HG03159 (cell line): ENCODE results near the gene TMEM174.
"Not testable (repeated sequence)": the region's sequence is repeated elsewhere in the genome, so short reads cannot be mapped to it uniquely, and the experiment has no call there.

Experiments
- ATAC-seq: cut with Tn5 transposase; IDR thresholded peaks from one replicate; pipeline ENCODE4 v1.9.1; 2021; ENCODE audit warnings: mild to moderate bottlenecking, moderate library complexity; ENCODE audit not compliant: unreplicated experiment

TMEM174 gene

DNA sequence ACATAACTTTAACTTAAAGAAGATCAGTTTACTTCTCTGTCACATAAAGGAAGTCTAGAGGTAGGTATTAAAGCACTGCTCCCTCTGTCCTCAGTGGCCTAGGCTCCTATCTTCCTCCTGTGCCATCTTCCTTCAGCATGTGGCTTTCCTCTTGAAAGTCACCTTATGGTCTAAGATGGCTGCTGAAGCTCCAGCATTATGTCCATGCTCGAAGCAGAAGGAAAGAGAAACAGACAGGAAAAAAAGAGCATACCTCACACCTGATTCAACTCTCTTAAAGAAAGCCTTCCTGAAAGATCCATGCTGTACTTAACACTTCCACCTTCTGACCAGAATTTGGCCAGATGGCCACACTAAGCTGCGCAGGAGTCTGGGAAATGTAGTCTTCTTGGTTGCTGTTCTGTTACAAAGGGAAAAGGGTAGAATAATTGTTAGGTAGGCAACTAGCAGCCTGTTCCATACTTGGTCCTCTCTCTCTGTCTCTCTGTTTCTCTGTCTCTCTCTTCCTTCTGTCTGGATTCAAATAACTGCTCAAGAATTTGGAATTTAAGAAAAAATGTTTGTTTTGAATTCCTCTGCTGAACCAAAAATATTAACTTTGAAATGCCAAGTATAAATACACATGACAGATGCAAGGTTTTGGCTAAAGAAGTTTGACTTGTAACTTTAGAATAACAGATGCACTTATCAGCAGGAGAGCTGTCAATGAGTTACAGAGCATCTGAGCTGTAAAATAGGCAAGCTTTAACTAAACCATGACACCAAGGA, 16.0 kb downstream of the TMEM174 start:
- ATAC-seq: no peak

DNA sequence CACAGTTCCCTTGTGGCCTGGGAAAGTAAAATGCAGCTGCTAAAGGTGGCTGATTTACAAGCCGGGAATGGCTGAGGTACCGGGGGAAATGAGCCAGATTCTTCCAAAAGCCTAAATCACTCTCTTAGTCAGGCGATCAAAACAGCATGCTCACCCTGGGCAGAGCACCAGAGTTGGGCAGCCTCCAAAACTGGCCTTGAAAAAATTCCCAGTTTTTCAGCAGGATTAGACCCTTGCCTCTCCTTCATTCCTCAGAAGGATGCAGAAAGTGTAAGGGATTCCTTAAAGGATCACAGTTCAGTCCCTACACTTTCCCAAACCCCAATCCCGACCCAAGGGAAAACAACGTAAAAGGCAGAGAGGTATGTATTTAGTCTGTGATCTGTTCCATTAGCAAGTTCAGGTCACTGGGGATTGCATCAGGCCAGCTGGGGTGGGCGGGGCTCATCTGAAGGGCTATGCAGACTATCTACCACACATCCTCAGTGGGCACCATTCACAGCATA, 16.9 kb downstream of the TMEM174 start:
- ATAC-seq: no peak

DNA sequence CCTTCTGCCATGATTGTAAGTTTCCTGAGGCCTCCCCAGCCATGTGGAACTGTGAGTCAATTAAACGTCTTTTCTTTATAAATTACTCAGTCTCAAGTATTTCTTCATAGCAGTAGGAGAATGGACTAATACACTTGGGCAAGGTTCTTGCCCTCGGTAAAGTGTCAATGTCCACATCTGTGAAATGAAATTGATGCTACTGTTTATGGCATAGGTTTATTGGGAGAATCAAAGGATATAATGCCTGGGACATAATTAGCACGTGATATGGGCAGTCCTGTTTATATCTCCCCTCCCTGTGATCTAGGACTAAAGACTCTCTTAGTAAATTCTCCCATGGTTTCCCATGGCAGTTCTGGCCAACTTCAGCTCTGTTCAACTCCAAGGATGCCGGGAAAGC, 19.4 kb downstream of the TMEM174 start:
- ATAC-seq: no peak

DNA sequence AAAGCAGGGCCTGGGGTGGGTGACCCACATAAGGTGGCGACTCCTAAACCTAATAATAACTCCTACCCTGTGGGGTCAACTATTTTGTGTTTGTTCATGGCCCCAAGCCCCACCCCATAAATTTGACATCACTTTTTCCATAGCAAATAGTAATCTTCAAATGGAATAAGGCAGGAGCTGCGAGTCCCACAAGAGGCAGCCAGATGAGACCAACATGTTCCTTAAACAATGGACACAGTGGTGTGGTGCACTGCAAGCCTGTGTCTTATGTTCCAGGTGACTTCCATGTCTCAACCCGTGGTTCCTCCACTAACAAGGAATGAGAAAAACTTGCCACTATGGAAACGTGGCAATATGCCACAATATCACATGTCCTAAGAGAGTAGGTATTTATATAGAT, 20.6 kb downstream of the TMEM174 start:
- no peak for ATAC-seq

DNA sequence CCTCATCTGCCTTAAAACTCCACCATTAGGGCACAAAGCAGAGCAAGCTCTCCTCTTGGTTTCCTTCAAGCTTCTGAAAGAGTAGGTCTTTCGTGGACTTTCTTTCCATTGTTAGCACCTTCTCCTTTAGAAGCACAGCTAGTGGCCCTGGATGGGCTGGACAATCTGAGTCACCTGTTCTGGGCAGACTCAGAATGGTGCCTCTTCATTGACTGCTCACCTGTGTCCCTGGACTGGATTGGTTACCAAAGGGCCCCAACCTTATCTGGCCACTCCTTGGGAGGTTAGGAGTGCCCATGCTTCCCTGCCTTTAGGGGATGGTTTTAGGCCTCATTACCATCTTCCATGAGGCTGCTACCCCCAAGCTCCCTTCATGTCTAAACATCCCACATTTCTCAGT, 23.2 kb downstream of the TMEM174 start:
- no peak for ATAC-seq

DNA sequence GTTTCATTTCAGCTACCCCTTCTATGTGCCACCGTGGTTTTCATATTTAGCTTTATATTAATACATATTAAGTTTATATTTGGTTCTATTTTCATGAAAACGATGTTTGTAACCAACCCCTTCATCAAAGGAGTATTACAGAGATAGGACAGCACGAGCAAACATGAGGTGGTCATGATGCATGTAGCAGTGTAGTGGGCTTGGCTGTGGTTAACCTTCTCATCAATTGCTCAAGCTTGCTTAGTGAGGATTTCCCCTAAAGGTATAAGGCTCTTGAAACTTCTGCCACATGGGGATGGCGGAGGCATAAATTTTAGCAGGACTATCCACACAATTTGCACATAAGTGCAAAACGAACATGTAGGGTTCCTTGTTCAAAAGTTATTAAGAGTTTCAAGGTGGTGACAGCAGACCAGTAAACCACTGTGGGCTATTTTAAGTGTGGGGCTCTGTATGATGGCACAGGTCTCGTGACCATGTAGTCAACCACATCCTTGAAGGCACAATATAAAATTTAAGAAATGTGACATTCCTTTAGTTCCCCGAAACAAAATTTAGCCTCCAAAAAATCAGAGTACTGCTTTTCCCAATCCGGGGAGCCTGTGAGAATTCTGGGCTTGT, 24.8 kb downstream of the TMEM174 start:
- no peak for ATAC-seq

DNA sequence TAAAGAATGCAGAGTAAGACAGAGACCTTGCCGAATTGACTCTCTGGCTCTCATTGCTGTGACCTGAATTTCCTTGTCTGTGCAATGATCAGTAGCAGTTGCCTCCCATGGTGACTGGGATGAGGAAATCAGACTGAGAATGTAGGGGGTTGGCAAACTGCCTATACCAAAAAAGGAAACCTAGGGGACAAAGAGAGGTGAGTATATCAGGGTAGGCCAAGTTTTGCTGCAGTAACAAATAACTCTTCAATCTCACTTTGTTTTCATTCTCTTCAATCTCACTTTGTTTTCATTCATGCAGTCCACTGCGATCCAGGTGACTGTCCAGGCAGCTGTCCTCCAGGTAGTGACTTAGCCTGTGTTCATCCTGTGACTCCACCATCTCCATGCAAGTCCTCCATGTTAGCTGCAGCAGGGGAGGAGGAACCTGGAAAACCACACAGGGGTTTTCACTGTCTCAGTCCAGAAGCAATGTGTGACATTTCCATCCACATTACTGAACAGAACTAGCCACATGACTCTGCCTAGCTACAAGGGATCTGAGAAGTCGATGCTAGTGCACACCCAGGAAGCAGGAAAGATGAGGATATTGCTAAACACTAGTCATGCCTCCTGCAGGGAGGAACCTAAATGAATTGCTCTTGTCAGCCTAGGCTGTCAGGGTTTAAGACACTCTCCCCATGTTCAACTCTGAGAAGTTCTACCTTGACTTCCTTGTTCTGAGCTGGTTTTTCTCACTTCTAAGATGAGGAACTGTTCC, 26.0 kb downstream of the TMEM174 start:
- no peak for ATAC-seq

DNA sequence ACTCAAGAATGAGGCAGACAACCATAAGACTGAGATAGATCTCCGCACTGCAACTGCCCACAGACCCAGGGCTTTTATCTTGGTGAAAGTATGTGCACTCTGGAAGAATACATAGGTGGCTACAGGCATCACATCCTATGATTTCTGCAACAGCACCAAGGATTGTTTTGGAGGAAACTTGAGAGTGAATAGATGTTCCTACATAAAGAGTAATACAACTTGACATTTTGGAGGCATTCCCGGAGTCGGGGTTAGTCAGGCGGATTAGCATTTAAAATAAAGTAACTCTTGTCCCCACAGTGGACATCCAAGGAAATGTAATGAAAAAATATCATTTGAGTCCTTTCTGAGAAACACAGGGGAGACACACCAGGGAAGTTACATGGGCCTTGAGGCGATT, 26.7 kb downstream of the TMEM174 start:
- no peak for ATAC-seq

DNA sequence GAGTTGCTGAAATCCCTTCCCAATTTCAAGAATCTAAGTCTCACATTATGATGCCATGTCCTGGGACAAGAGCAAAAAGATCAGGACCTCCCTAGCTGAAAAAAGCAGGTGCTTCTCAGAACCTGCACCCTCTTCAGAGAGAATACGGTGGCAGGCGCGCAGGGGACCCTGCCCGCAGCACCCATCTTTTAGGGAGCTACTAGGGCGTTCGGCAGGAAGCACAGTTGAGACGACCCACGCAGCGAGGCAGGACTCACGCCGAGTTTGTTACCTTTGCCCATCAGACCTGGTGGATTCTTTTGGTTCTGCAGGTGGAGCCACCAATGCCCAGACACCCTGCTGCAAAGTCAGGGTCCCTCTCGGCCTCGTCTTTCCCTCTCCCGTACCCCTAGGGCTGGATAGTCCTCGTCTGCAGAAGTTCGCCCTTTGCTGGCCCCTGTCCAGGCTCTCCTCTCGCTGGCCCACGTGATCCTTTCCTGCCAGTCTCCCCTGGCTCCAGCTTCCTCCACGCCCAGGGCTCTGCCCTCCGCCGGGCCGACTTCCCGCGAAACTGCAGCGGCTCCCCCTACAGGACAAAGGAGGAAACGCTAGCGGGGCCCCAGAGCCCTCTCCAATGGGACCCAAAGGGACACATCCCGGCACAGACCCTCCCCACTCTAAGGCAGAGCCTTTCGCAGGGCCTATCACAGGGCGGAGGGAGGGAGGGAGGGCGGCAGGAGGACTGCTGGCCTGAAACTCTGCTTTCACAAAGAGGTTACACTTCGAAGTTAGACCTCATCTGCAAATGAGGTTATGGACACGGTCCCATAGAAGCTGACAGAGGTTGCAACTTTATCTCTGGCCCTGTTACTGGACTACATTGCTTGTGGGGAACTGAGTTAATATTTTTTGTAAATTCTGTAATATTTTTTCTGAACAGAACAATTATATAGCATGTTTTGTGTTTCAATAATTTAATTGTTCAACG, 28.8 kb downstream of the TMEM174 start:
- ATAC-seq: peak; percentile 88

DNA sequence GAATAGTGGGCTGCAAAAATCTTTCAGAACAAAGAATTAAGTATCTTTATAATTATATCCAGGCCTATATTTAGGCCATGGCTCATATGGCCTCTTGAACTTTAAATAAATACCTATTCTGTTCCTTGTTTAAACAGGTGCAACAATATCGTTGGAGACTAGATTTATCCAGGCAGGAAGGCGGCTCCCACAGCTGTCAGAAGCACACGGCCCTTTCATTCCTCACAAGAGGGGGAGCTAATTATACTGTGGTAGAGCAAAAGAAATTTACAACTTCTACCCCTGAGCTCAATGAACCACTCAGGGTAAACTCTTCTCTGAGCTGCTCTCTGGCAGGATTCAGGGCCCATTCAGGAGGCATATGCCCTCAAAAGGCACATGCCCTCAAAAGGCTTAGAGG, 31.3 kb downstream of the TMEM174 start:
- ATAC-seq: no peak

DNA sequence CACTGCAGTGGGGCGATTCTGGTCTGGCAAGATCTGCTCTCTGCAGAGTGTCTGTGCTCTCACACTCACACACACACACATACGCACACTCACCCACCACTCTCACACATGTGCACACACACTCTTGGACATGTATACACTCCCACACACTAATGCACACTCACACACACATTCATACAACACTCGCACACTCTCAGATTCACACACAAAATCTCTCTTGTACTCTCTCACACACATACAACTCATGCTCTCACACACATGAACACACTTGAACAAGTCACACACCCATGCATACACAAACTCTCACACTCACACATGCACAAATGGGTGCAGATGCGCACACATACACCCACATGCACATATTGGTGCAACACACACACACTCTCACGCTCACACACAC, 31.7 kb downstream of the TMEM174 start:
- ATAC-seq: no peak

DNA sequence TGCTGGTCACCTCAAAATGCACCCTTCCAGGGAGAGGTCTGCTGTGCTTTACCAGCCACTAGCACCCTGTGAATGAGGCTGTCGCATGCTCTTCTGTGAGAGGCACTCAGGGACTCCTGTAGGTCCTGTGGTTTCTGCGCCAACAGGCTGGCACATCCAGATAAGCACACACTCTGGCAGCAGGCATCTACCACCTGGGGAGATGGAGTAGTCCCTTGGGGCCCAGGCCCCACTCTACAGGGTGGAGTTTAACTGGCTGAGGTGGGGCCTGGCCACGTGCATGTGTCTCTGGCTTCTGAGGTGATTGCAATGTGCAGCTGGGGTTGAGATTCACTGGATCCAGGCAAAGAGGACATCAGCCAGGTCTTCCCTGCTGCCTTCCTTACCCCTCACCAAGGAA, 32.3 kb downstream of the TMEM174 start:
- ATAC-seq: no peak

DNA sequence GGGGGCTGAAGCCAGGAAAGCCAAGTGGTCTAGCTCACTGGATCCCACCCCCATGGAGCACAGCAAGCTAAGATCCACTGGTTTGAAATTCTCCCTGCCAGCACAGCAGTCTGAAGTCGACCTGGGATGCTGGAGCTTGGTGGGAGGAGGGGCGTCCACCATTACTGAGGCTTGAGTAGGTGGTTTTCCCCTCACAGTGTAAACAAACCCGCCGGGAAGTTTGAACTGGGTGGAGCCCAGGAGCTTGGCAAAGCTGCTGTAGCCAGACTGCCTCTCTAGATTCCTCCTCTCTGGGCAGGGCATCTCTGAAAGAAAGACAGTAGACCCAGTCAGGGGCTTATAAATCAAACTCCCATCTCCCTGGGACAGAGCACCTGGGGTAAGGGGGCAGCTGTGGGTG, 34.2 kb downstream of the TMEM174 start:
- not testable (repeated sequence) for ATAC-seq

DNA sequence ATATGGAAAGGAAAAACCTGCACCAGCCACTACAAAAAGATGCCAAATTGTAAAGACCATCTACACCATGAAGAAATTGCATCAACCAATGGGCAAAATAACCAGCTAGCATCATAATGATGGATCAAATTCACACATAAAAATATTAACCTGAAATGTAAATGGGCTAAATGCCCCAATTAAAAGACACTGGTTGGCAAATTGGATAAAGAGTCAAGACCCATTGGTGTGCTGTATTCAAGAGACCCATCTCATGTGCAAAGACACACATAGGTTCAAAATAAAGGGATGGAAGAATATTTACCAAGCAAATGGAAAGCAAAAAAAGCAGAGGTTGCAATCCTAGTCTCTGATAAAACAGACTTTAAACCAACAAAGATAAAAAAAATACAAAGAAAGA, 36.1 kb downstream of the TMEM174 start:
- ATAC-seq: not testable (repeated sequence)

DNA sequence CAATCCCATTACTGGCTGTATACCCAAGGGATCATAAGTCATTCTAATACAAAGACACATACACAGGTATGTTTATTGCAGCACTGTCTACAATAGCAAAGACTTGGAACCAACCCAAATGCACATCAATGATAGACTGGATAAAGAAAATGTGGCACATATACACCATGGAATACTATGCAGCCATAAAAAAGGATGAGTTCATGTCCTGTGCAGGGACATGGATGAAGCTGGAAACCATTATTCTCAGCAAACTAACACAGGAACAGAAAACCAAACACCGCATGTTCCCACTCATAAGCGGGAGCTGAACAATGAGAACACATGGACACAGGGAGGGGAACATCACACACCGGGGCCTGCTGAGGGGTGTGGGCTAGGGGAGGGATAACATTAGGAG, 39.7 kb downstream of the TMEM174 start:
- ATAC-seq: not testable (repeated sequence)

DNA sequence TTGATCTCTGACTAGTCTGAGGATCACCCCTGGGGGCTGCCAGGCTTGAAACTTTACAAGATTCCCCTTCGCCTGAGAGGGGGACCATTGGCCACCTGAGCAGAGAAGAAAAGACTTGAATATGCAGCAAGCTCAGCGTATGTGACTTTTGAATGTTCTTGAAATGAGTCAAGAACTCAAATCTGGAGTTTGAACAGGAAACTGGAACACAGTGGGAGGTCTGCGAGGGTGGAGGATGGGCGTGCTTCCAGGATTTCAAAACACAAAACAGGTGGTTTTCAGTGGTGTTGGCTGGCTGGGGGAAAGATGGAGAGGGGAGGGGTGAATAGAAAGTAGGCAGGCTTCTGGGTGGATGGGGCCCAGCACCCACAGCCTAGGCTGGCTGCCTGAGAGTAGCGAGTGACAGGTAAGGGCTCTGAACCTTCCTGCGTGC, 40.6 kb downstream of the TMEM174 start:
- no peak for ATAC-seq

DNA sequence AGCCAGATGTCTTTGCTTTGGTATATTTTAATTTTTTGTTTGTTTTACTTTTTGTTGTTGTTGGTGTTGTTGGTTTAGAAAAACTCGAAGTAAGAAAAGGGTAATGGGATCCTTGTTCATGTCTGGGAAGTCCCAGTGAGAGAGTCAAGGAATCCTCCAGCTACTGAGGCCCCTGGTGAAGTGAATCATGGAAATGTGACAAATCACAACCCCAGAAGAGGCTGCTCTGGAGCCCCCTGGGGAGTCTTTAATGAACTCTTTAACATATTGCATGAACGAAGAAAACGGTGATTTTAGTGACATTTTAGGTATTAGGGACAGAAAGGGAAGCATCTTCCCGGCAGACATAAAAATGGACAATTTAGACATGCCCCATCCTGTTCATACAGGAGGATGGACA, 41.3 kb downstream of the TMEM174 start:
- no peak for ATAC-seq

DNA sequence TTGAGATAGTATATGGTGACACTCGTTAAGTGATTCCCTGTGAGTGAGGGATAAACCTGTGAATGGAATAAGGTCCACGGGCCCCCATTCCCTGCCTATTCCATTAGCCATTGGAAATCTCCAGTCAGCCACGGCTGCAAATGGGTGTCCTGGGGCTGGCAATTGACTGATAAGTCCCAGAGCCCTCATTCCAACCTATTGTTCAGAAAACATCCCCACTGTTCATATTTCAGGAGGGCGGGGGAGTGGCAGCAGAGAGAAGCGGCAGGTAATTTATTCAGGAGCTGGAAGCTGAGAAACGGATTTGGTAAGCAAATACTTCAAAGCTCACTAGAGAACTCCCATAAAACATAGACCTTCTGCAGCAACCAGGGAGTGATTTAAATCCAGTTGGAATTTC, 42.0 kb downstream of the TMEM174 start:
- no peak for ATAC-seq

DNA sequence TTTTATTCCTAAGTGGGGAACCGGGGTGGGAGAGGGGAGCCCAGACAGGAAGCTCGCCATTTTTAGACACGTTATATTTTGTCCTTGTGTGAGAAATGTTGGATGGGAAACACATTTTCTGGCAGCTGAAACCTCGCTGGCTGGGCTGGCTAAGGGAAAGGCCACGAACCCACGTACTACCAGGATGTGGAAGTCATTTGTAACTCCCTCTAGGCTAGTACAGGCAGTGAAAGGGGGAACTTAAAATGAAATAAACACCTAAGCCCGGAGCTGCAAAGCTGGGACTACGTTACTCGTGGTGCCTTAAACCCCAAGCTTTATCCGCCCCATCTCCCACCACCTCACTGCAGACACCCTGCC, 42.5 kb downstream of the TMEM174 start:
- no peak for ATAC-seq

DNA sequence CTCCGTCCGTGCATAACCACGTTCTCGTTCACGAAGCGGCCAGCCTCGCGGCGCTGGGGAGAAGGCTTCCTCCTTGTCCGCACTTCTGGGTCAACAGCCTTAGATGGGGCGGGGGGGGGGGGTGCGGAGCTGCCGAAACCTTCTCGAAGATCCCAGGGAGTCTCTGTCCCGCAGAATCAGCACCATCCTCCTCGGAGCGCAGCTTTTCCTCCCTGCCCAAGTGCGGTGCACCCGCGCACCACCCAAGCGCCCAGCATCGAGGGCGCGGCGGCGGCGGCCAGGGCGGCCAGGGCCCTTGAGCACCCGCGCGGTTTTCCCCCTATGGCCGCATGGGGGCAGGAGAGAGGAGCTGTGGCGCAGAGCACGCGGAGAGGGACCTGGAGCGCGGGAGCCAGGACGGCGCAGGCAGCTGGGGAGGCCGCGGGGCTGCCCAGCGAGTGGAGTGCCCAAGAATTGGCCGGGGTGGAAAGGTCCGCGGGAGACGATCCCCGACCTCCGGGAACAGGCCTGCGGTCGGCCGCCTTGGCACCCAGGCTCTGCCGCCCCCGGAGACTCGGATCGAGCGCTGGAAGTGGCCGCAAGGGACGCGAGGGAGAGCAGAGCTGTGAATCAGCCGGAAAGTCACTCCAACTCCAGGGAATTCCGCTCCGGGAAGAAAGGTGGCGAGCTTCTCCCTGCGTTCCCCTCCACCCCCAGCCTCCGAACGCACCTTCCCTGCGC, 43.1 kb downstream of the TMEM174 start:
- ATAC-seq: peak; percentile 90
